Caco-2 (cell line): ENCODE measurements around the gene SURF2. TPM values are rescaled to one million over a fixed set of nuclear protein-coding genes. Genes with fewer than 3 reads are reported as not detected.

Experiments used
- BruUV-seq: library from RNA; stranded (reverse); fragments of 400-500 nt; replicated peaks from 2 replicates; lab custom pipeline; 2021; lab: Mats Ljungman, UMichigan
- CTCF ChIA-PET: fragments of 300-600 bp; sonication (Branson Sonifier 250); formaldehyde crosslinking; loops from one replicate; lab custom pipeline; 2022; ENCODE audit warnings: antibody characterized with exemption; lab: Charles Lee
- POLR2A ChIA-PET: fragments of 300-600 bp; sonication (Branson Sonifier 250); formaldehyde crosslinking; loops from one replicate; lab custom pipeline; 2022; ENCODE audit warnings: antibody characterized with exemption; lab: Charles Lee
- DNase-seq, 2 experiments: peaks; one replicate each; pipeline versions ENCODE4 v3.0.0 to v3.0.0-alpha.2; 2020 to 2022
- H3K27me3 ChIP-seq: replicated peaks from 2 replicates; pipeline ENCODE4 v1.6.0; 2011; ENCODE audit warnings: low read length; ENCODE audit not compliant: control insufficient read depth, insufficient read depth
- H3K36me3 ChIP-seq: 2 replicates; pipeline ENCODE4 v1.5.1; 2011; ENCODE audit warnings: low read length; ENCODE audit not compliant: control insufficient read depth, insufficient read depth
- H3K4me1 ChIP-seq: fragments of 250-450 bp; sonication (Bioruptor Pico); 2 replicates; pipeline ENCODE4 v1.5.1; 2020; ENCODE audit warnings: mild to moderate bottlenecking
- H3K4me3 ChIP-seq: 2 replicates; pipeline ENCODE4 v1.5.1; 2011; ENCODE audit warnings: low read depth, mild to moderate bottlenecking, control low read depth, low read length
- H3K9me3 ChIP-seq: fragments of 250-450 bp; sonication (Bioruptor Pico); 2 replicates; pipeline ENCODE4 v1.5.1; 2020; ENCODE audit warnings: mild to moderate bottlenecking, moderate library complexity
- H3K27ac Mint-ChIP-seq: one replicate; pipeline ENCODE4 v1.8.0; 2022; ENCODE audit warnings: mixed read lengths; ENCODE audit not compliant: unreplicated experiment
- H3K27me3 Mint-ChIP-seq: one replicate; pipeline ENCODE4 v1.8.0; 2022; ENCODE audit warnings: mixed read lengths; ENCODE audit not compliant: insufficient read depth, unreplicated experiment
- H3K36me3 Mint-ChIP-seq: one replicate; pipeline ENCODE4 v1.8.0; 2022; ENCODE audit warnings: mild to moderate bottlenecking, mixed read lengths; ENCODE audit not compliant: insufficient read depth, unreplicated experiment
- H3K4me1 Mint-ChIP-seq: one replicate; pipeline ENCODE4 v1.8.0; 2022; ENCODE audit warnings: low read depth, mixed read lengths; ENCODE audit not compliant: unreplicated experiment
- H3K4me3 Mint-ChIP-seq: one replicate; pipeline ENCODE4 v1.8.0; 2022; ENCODE audit warnings: mild to moderate bottlenecking, moderate library complexity, mixed read lengths; ENCODE audit not compliant: unreplicated experiment
- H3K9me3 Mint-ChIP-seq: one replicate; pipeline ENCODE4 v1.8.0; 2022; ENCODE audit warnings: mixed read lengths; ENCODE audit not compliant: unreplicated experiment
- CTCF ChIP-seq, 2 experiments: fragments of 200-600 bp in 1 of 2; IDR thresholded peaks; 1 replicate in 1 of 2; 2 replicates in 1 of 2; pipeline versions ENCODE4 v1.5.1 to v1.8.0; 2011 to 2022; ENCODE audit warnings: antibody characterized with exemption in 1 of 2, control low read depth in 1 of 2, inconsistent platforms in 1 of 2, low read depth in 1 of 2, low read length in 1 of 2, mild to moderate bottlenecking in 1 of 2, moderate library complexity in 1 of 2; ENCODE audit not compliant: insufficient read depth in 1 of 2, severe bottlenecking in 1 of 2, unreplicated experiment in 1 of 2
- intact Hi-C: fragments of 100-400 bp; cut with micrococcal nuclease; formaldehyde crosslinking; loops from one replicate; pipeline ENCODE4 v1.10.0; 2022; ENCODE audit not compliant: unreplicated experiment
- total RNA-seq: library from RNA; stranded (reverse); gene quantifications from 2 replicates; pipeline ENCODE4 v1.2.3, GENCODE V29; 2022

The SURF2 gene
- total RNA-seq, 1 experiment from 2014 or later = 34.4 TPM

GRCh38 chr9:133368249-133368881, 12.0 kb downstream of the SURF2 start:
- Mint-ChIP-seq H3K4me3 (no peak overlapping the region), H3K4me1 (peaks cover 24% of the 10 kb centered on the region), H3K27ac (no peak overlapping the region), H3K9me3 (no peaks in the 10 kb centered on the region), H3K36me3 (peaks cover 88% of the 10 kb centered on the region), H3K27me3 (no peaks in the 10 kb centered on the region)
- POLR2A ChIA-PET = no interaction called here
- CTCF ChIA-PET = no interaction called here
- DNase-seq = no peak
- no peaks in the 10 kb centered on the region; the same call in 1 of the 2 replicates for H3K4me1 ChIP-seq
- no peaks in the 10 kb centered on the region for H3K27me3 ChIP-seq
- H3K9me3 ChIP-seq = no peaks in the 10 kb centered on the region
- H3K4me3 ChIP-seq = no peak overlapping the region
- intact Hi-C loops = no loop called here
- peaks cover 12% of the 10 kb centered on the region for H3K36me3 ChIP-seq
- no TSS peak for BruUV-seq
- no peak for TF ChIP-seq CTCF (IDR thresholded peaks at IDR 0.05; ENCODE audit: insufficient read depth in 1 of 2, low read depth in 1 of 2, low read length in 1 of 2, severe bottlenecking in 1 of 2, unreplicated experiment in 1 of 2)

GRCh38 chr9:133369422-133369821, 13.1 kb downstream of the SURF2 start:
- H3K4me3 ChIP-seq = no peak overlapping the region
- no TSS peak for BruUV-seq
- H3K36me3 ChIP-seq = peaks cover 12% of the 10 kb centered on the region
- no peak overlapping the region for H3K27ac Mint-ChIP-seq
- H3K36me3 Mint-ChIP-seq = peaks cover 86% of the 10 kb centered on the region
- DNase-seq = no peak
- H3K9me3 Mint-ChIP-seq = no peaks in the 10 kb centered on the region
- H3K4me1 ChIP-seq = peaks cover 6% of the 10 kb centered on the region; the same call in 1 of the 2 replicates
- H3K4me3 Mint-ChIP-seq = no peak overlapping the region
- H3K4me1 Mint-ChIP-seq = peaks cover 24% of the 10 kb centered on the region
- no peaks in the 10 kb centered on the region for H3K9me3 ChIP-seq
- TF ChIP-seq CTCF (IDR thresholded peaks at IDR 0.05; ENCODE audit: insufficient read depth in 1 of 2, low read depth in 1 of 2, low read length in 1 of 2, severe bottlenecking in 1 of 2, unreplicated experiment in 1 of 2) = no peak
- no peaks in the 10 kb centered on the region for H3K27me3 Mint-ChIP-seq
- intact Hi-C loops = no loop called here
- no peaks in the 10 kb centered on the region for H3K27me3 ChIP-seq
- ChIA-PET POLR2A (interaction anchor here (1.4 kb wide), 1 partner anchor 21 kb away, joined by 6 read pairs; the partner anchor contains the start of genes MED22 and RPL7A), CTCF (no interaction called here)

GRCh38 chr9:133369933-133370332, 13.6 kb downstream of the SURF2 start:
- H3K36me3 Mint-ChIP-seq = peaks cover 88% of the 10 kb centered on the region
- BruUV-seq = no TSS peak
- ChIA-PET CTCF (no interaction called here), POLR2A (interaction anchor here (1.4 kb wide), 1 partner anchor 22 kb away, joined by 6 read pairs; the partner anchor contains the start of genes MED22 and RPL7A)
- H3K9me3 ChIP-seq = no peaks in the 10 kb centered on the region
- no peak for TF ChIP-seq CTCF (IDR thresholded peaks at IDR 0.05; ENCODE audit: insufficient read depth in 1 of 2, low read depth in 1 of 2, low read length in 1 of 2, severe bottlenecking in 1 of 2, unreplicated experiment in 1 of 2)
- intact Hi-C loops = no loop called here
- no peak for DNase-seq
- no peak overlapping the region for H3K4me3 Mint-ChIP-seq
- H3K9me3 Mint-ChIP-seq = no peaks in the 10 kb centered on the region
- no peak overlapping the region for H3K27ac Mint-ChIP-seq
- H3K27me3 Mint-ChIP-seq = no peaks in the 10 kb centered on the region
- H3K27me3 ChIP-seq = no peaks in the 10 kb centered on the region
- H3K4me1 Mint-ChIP-seq = peaks cover 24% of the 10 kb centered on the region
- peaks cover 12% of the 10 kb centered on the region for H3K36me3 ChIP-seq
- no peak overlapping the region for H3K4me3 ChIP-seq
- peaks cover 6% of the 10 kb centered on the region; the same call in 1 of the 2 replicates for H3K4me1 ChIP-seq
